ENCODE data around the gene CHRNB1.
"Not testable (repeated sequence)": the region's sequence is repeated elsewhere in the genome, so short reads cannot be mapped to it uniquely, and the experiment has no call there.

Gene CHRNB1

GRCh38 chr17:7467498-7467897 is 22.6 kb downstream of the CHRNB1 start:
- Histone ChIP-seq H4K20me1 (ENCODE audit: insufficient read depth, low read length, poor library complexity, severe bottlenecking) (peaks cover 3% of the 10 kb centered on the region), H3K4me1 (ENCODE audit: insufficient read depth, low read length, poor library complexity, severe bottlenecking) (peaks cover 16% of the 10 kb centered on the region), H3K9me2 (replicated peaks; ENCODE audit: low read depth, low read length) (no peaks in the 10 kb centered on the region), H3K9ac (ENCODE audit: low read depth, low read length, poor library complexity, severe bottlenecking) (no peak overlapping the region), H2AFZ (ENCODE audit: low read length) (no peak overlapping the region), H3K9me3 (ENCODE audit: insufficient read depth, low read depth, low read length) (no peaks in the 10 kb centered on the region), H3F3A (ENCODE audit: low read depth) (no peaks in the 10 kb centered on the region), H3K36me3 (ENCODE audit: insufficient read depth, low read length) (peaks cover 13% of the 10 kb centered on the region; the same call in 1 of the 2 replicates), H3K4me2 (ENCODE audit: low read depth, low read length, poor library complexity, severe bottlenecking) (no peak overlapping the region), H3K4me3 (ENCODE audit: low read length, poor library complexity, severe bottlenecking) (no peak overlapping the region), H3K27me3 (ENCODE audit: insufficient read depth, low read length, poor library complexity, severe bottlenecking) (no peaks in the 10 kb centered on the region), H3K79me2 (ENCODE audit: insufficient read depth, low read length) (peaks cover 18% of the 10 kb centered on the region; the same call in 1 of the 2 replicates)
- TF ChIP-seq CTCF (conservative IDR thresholded peaks at IDR 0.05; ENCODE audit: low read length) (no peak), EZH2phosphoT487 (IDR thresholded peaks at IDR 0.05; ENCODE audit: borderline replicate concordance) (no peak)

- peaks cover 22% of the 10 kb centered on the region; the same call in 1 of the 2 replicates for H3K79me2 ChIP-seq (ENCODE audit: insufficient read depth, low read length)
- no peaks in the 10 kb centered on the region for H3K9me3 ChIP-seq (ENCODE audit: insufficient read depth, low read depth, low read length)
- peaks cover 16% of the 10 kb centered on the region for H3K4me1 ChIP-seq (ENCODE audit: insufficient read depth, low read length, poor library complexity, severe bottlenecking)
- H4K20me1 ChIP-seq (ENCODE audit: insufficient read depth, low read length, poor library complexity, severe bottlenecking), result peaks cover 3% of the 10 kb centered on the region
- H3K9ac ChIP-seq (ENCODE audit: low read depth, low read length, poor library complexity, severe bottlenecking), result no peak overlapping the region
- H3K36me3 ChIP-seq (ENCODE audit: insufficient read depth, low read length), result peaks cover 6% of the 10 kb centered on the region; the same call in 1 of the 2 replicates
- no peaks in the 10 kb centered on the region for H3F3A ChIP-seq (ENCODE audit: low read depth)
- H3K4me3 ChIP-seq (ENCODE audit: low read length, poor library complexity, severe bottlenecking), result no peak overlapping the region
- H3K9me2 ChIP-seq (replicated peaks; ENCODE audit: low read depth, low read length), result no peaks in the 10 kb centered on the region
- no peaks in the 10 kb centered on the region for H3K27me3 ChIP-seq (ENCODE audit: insufficient read depth, low read length, poor library complexity, severe bottlenecking)
- no peak overlapping the region for H2AFZ ChIP-seq (ENCODE audit: low read length)
- TF ChIP-seq CTCF (conservative IDR thresholded peaks at IDR 0.05; ENCODE audit: low read length), result no peak
- no peak for TF ChIP-seq EZH2phosphoT487 (IDR thresholded peaks at IDR 0.05; ENCODE audit: borderline replicate concordance)
- H3K4me2 ChIP-seq (ENCODE audit: low read depth, low read length, poor library complexity, severe bottlenecking), result no peak overlapping the region
Observed at GRCh38 chr17:7468290-7468689, 23.4 kb downstream of the CHRNB1 start.

DNA sequence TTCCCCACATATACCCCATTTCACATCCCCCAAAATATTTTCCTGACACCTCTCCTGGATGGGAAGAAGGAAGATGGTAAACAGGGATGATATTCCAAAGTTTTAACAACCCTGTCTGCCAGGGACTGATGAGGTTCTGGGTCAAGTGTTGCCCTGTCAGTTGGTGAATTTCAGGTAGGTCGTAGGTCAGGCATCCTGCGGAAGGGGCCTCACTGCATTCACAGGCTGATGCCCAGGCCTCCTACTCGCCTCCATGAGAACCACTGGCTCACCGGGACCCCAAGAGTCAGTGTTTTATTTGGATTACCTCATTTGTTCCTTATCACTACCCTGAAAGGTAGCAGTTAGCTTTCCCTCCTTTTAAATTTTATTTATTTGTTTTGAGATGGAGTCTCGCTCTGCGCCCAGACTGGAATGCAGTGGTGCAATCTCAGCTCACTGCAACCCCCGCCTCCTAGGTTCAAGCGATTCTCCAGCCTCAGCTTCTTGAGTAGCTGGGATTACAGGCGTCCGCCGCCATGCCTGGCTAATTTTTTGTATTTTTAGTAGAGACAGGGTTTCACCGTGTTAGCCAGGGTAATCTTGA is 24.0 kb downstream of the CHRNB1 start:
- H3K4me1 ChIP-seq (ENCODE audit: insufficient read depth, low read length, poor library complexity, severe bottlenecking), result peaks cover 16% of the 10 kb centered on the region
- no peak overlapping the region for H3K4me2 ChIP-seq (ENCODE audit: low read depth, low read length, poor library complexity, severe bottlenecking)
- H3K9me3 ChIP-seq (ENCODE audit: insufficient read depth, low read depth, low read length), result no peaks in the 10 kb centered on the region
- H3K9ac ChIP-seq (ENCODE audit: low read depth, low read length, poor library complexity, severe bottlenecking), result no peak overlapping the region
- H3F3A ChIP-seq (ENCODE audit: low read depth), result no peaks in the 10 kb centered on the region
- no peaks in the 10 kb centered on the region for H3K9me2 ChIP-seq (replicated peaks; ENCODE audit: low read depth, low read length)
- peaks cover 28% of the 10 kb centered on the region for H3K79me2 ChIP-seq (ENCODE audit: insufficient read depth, low read length)
- TF ChIP-seq CTCF (conservative IDR thresholded peaks at IDR 0.05; ENCODE audit: low read length), result no peak
- H3K4me3 ChIP-seq (ENCODE audit: low read length, poor library complexity, severe bottlenecking), result no peak overlapping the region
- no peak overlapping the region for H2AFZ ChIP-seq (ENCODE audit: low read length)
- peaks cover under 1% of the 10 kb centered on the region; the same call in 1 of the 2 replicates for H3K36me3 ChIP-seq (ENCODE audit: insufficient read depth, low read length)
- no peaks in the 10 kb centered on the region for H3K27me3 ChIP-seq (ENCODE audit: insufficient read depth, low read length, poor library complexity, severe bottlenecking)
- H4K20me1 ChIP-seq (ENCODE audit: insufficient read depth, low read length, poor library complexity, severe bottlenecking), result peaks cover 3% of the 10 kb centered on the region

DNA sequence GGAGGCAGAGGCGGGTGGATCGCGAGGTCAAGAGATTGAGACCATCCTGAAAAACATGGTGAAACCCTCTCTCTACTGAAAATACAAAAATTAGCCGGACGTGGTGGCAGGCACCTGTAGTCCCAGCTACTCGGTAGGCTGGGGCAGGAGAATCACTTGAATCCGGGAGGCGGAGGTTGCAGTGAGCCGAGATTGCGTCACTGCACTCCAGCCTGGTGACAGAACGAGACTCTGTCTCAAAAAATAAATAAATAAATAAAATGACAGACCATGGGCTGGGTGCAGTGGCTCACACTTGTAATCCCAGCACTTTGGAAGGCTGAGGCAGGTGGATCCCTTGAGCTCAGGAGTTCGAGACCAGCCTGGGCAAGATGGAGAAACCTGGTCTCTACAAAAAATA is 25.0 kb downstream of the CHRNB1 start:
- H3K79me2 ChIP-seq (ENCODE audit: insufficient read depth, low read length), result peaks cover 37% of the 10 kb centered on the region
- not testable (repeated sequence) for H4K20me1 ChIP-seq (ENCODE audit: insufficient read depth, low read length, poor library complexity, severe bottlenecking); H3K27me3 ChIP-seq (ENCODE audit: insufficient read depth, low read length, poor library complexity, severe bottlenecking); H3K9me3 ChIP-seq (ENCODE audit: insufficient read depth, low read depth, low read length); H3F3A ChIP-seq (ENCODE audit: low read depth); H2AFZ ChIP-seq (ENCODE audit: low read length); H3K9ac ChIP-seq (ENCODE audit: low read depth, low read length, poor library complexity, severe bottlenecking); H3K36me3 ChIP-seq (ENCODE audit: insufficient read depth, low read length); H3K9me2 ChIP-seq (replicated peaks; ENCODE audit: low read depth, low read length); H3K4me2 ChIP-seq (ENCODE audit: low read depth, low read length, poor library complexity, severe bottlenecking); H3K4me3 ChIP-seq (ENCODE audit: low read length, poor library complexity, severe bottlenecking)
- H3K4me1 ChIP-seq (ENCODE audit: insufficient read depth, low read length, poor library complexity, severe bottlenecking), result peaks cover 16% of the 10 kb centered on the region

DNA sequence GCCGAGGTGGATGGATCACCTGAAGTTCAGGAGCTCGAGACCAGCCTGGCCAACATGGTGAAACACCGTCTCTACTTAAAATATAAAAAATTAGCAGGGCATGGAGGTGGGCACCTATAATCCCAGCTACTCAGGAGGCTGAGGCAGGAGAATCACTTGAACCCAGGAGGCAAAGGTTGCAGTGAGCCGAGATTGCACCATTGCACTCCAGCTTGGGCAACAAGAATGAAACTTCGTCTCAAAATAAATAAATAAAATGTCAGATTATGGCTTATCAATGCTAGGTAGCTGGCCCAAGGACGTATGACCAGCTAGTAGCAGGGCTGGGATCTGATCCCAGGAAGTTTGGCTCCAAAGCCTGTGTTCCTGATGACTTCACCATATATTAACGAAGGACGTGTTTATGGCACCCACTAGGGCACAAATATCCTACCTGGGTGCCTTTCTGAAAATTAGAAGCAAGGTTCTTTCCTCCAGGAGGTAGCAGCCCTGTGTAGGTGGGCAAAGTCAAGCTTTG is 25.7 kb downstream of the CHRNB1 start:
- H3K9ac ChIP-seq (ENCODE audit: low read depth, low read length, poor library complexity, severe bottlenecking); H3K27me3 ChIP-seq (ENCODE audit: insufficient read depth, low read length, poor library complexity, severe bottlenecking); H3K4me3 ChIP-seq (ENCODE audit: low read length, poor library complexity, severe bottlenecking); H3K9me3 ChIP-seq (ENCODE audit: insufficient read depth, low read depth, low read length); H3K4me2 ChIP-seq (ENCODE audit: low read depth, low read length, poor library complexity, severe bottlenecking); H3F3A ChIP-seq (ENCODE audit: low read depth); H3K9me2 ChIP-seq (replicated peaks; ENCODE audit: low read depth, low read length); H2AFZ ChIP-seq (ENCODE audit: low read length); H4K20me1 ChIP-seq (ENCODE audit: insufficient read depth, low read length, poor library complexity, severe bottlenecking); H3K36me3 ChIP-seq (ENCODE audit: insufficient read depth, low read length): not testable (repeated sequence)
- Histone ChIP-seq H3K4me1 (ENCODE audit: insufficient read depth, low read length, poor library complexity, severe bottlenecking) (peaks cover 16% of the 10 kb centered on the region), H3K79me2 (ENCODE audit: insufficient read depth, low read length) (peaks cover 43% of the 10 kb centered on the region)
